Globus pallidus (tissue), 1 donor: Measurements from ENCODE around the gene KCTD10.
"Not testable (repeated sequence)": the region's sequence is repeated elsewhere in the genome, so short reads cannot be mapped to it uniquely, and the experiment has no call there.

Experiments
- DNase-seq: peaks from one replicate; pipeline ENCODE4 v3.0.0-alpha.2; 2015; ENCODE audit warnings: low spot score

The KCTD10 gene

DNA sequence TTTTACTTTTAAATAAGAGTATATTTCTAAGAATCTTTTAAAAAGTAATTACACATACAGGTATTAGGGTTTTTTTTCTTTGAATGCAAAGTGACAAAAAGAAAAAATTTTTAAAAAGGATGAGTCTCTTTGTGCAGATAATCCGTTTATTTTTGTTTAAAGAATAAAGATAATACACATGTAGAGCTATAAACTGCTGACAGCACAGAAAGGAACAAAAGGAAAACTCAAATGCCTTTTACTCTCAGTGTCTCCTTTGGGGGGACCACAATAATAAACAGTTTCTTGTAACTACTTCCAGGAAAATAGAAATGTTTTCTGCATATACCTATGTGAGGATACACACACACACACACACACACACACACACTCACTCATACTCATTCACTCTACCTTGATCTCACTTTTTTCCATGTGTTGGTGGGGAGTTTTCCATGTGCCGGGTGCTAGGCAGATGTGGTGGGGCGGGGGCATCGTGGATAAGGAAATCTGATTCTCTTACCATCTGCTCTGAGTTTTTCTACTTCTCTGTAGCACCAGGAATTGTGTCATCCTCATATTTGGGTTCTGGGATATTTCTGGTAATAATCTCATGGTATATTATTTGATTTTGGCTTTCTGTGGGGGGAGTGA lies 58.1 kb downstream of the KCTD10 start:
- DNase-seq: no peak

DNA sequence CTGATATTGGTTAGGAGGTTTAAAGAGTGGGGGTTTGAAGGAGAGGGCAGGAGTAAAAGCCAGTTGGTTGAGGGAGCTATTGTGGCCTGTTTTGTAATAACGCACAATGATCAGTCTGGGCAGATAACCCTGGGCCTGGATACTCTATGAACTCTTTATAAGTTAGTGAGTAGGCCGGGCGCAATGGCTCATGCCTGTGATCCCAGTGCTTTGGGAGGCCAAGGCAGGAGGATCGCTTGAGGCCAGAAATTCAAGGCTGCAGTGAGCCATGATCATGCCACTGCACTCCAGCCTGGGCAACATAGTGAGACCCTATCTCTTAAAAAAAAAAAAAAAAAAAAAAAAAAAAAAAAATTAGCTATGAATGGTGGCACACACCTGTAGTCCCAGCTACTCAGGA lies 71.0 kb downstream of the KCTD10 start:
- DNase-seq: not testable (repeated sequence)

DNA sequence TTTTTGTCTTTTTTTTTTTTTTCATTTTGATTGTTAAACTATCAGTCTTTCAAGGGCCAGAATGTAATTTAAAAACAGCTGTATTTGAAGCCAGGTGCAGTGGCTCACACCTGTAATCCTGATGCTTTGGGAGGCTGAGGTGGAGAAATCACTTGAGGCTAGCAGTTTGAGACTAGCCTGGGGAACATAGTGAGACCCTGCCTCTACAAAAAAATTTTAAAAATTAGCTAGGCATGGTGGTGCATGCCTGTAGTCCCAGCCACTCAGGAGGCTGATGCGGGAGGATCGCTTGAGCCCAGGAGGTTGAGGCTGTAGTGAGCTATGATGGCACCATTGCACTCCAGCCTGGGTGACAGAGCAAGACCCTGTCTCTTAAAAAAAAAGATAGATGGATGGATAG lies 72.3 kb downstream of the KCTD10 start:
- DNase-seq: not testable (repeated sequence)
